Astrocyte of the cerebellum (primary cell): ENCODE data around the gene RGS6.

Experiments used
- DNase-seq: peaks from one replicate; pipeline ENCODE4 v3.0.0-alpha.2; 2011; ENCODE audit warnings: low read depth
- H3K4me3 ChIP-seq: 2 replicates; pipeline ENCODE4 v1.5.1; 2011; ENCODE audit warnings: mild to moderate bottlenecking, low read depth, low read length, moderate library complexity
- CTCF ChIP-seq: IDR thresholded peaks from 2 replicates; pipeline ENCODE4 v1.5.1; 2012; ENCODE audit warnings: low read length, low read depth, moderate library complexity, mild to moderate bottlenecking; ENCODE audit errors: missing control alignments
- in situ Hi-C: cut with HindIII; loops from 2 replicates; pipeline ENCODE4 v1.10.0; 2017; ENCODE audit warnings: low sequenced_read_pairs

The RGS6 gene

GRCh38 chr14:72595152-72595862 lies 663.1 kb downstream of the RGS6 start:
- no peak overlapping the region for H3K4me3 ChIP-seq
- DNase-seq, result no peak
- in situ Hi-C loops, result no loop called here
- no peak for TF ChIP-seq CTCF

GRCh38 chr14:72597252-72598233 lies 665.3 kb downstream of the RGS6 start:
- no peak for TF ChIP-seq CTCF
- in situ Hi-C loops, result no loop called here
- H3K4me3 ChIP-seq, result no peak overlapping the region
- no peak for DNase-seq

- TF ChIP-seq CTCF, result no peak
- in situ Hi-C loops, result no loop called here
- no peak for DNase-seq
- no peak overlapping the region for H3K4me3 ChIP-seq
Measured at GRCh38 chr14:72598306-72598705, 666.1 kb downstream of the RGS6 start.

- TF ChIP-seq CTCF, result no peak
- H3K4me3 ChIP-seq, result no peak overlapping the region
- DNase-seq, result no peak
- in situ Hi-C loops, result no loop called here
Measured at GRCh38 chr14:72599579-72600470, 667.6 kb downstream of the RGS6 start.

GRCh38 chr14:72600551-72601330 lies 668.5 kb downstream of the RGS6 start:
- H3K4me3 ChIP-seq, result no peak overlapping the region
- no peak for TF ChIP-seq CTCF
- in situ Hi-C loops, result no loop called here
- DNase-seq, result no peak

- no peak for DNase-seq
- TF ChIP-seq CTCF, result no peak
- in situ Hi-C loops, result no loop called here
Measured at GRCh38 chr14:72603639-72604038, 671.4 kb downstream of the RGS6 start.

More at GRCh38 chr14:72603639-72604038, 671.4 kb downstream of the RGS6 start:
- H3K4me3 ChIP-seq, result no peak overlapping the region
